Measurements from ENCODE around the gene LAMA2.

The LAMA2 gene

DNA sequence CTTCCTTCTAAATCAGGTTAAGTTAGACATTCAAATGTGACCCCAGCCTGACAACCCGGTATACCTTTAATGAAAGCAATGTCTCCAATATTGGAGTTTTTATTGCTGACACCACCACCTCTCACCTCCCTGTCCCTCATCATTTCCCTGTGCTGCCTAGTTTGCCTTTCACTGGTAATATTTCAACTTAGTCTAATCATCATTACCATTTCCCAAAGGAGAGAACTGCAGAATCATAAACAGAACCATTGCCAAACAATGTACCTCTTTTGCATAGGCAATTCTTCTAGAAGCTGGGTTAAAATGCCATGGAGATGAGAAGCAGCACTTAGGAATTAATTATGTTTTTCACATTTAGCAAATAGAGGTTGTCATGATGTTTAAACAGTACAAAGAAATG, 370.3 kb downstream of the LAMA2 start:
- Mint-ChIP-seq H3K4me3 (no peak overlapping the region), H3K27ac (no peak overlapping the region), H3K9me3 (no peaks in the 10 kb centered on the region), H3K4me1 (peaks cover 14% of the 10 kb centered on the region), H3K27me3 (peaks cover 14% of the 10 kb centered on the region), H3K36me3 (ENCODE audit: low read depth) (no peaks in the 10 kb centered on the region)
- DNase-seq, result no peak
- ATAC-seq, result no peak

DNA sequence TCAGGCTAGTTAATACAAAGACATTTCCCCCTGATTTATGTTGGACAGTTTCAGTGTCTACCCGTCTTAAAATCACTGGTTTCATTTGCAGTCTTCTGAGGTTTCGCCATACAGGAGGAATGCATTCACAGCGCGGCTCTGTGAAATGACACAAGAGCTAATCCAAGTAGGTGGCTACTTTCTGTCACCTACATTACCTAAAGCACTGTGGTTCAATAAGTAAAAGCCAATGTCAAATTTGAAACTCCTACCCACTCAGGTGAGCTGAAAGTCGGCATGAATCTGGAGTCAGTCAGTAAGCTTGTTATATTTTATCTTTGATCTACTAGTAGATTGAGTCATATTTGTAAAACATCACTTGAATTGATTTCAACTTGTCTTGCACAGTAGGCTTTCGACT, 370.8 kb downstream of the LAMA2 start:
- DNase-seq (no peak), ATAC-seq (no peak)
- no peak overlapping the region for H3K27ac Mint-ChIP-seq
- peaks cover 14% of the 10 kb centered on the region for H3K4me1 Mint-ChIP-seq
- H3K27me3 Mint-ChIP-seq, result peaks cover 12% of the 10 kb centered on the region
- no peaks in the 10 kb centered on the region for H3K36me3 Mint-ChIP-seq (ENCODE audit: low read depth)
- no peaks in the 10 kb centered on the region for H3K9me3 Mint-ChIP-seq
- H3K4me3 Mint-ChIP-seq, result no peak overlapping the region

DNA sequence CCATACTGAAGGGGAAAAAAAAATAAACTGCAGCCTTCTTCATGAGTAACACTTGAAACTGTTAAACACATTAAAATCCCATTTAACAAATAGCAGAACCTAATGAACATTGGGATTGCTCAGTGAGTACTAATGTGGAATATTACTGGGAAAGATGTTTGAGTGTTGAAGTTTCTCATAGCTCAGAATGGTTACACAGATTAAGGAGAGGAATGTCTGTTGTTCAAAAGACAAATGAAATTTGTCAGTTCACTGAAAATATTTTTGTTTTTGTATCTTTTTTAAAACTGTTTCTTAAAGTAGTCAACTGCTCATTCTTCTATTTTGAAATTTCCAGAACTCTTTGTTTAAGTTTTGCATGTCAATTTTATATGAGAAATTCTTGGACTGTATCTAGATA, 374.3 kb downstream of the LAMA2 start:
- no peaks in the 10 kb centered on the region for H3K36me3 Mint-ChIP-seq (ENCODE audit: low read depth)
- H3K27me3 Mint-ChIP-seq, result no peaks in the 10 kb centered on the region
- no peak overlapping the region for H3K27ac Mint-ChIP-seq
- H3K4me3 Mint-ChIP-seq, result no peak overlapping the region
- no peaks in the 10 kb centered on the region for H3K9me3 Mint-ChIP-seq
- peaks cover 10% of the 10 kb centered on the region for H3K4me1 Mint-ChIP-seq
- DNase-seq (no peak), ATAC-seq (no peak)

DNA sequence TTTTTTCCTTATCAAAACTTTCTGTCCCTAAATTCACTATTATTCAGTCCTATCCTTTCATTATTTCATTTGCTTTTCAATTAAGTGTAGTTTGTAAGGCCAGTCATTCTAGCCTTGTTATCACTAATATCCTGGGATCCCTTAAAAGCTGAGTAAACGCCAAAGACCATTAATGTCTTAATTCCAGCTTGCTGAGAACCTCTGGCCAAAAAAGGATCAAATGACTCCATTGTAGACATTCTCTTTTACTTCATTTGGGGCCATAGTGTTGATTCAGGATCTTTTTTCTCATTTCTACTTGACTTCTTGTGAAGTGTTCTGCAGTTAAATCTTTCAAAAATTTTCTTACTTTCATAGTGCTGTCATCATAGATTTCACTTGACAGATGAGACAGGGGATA, 379.7 kb downstream of the LAMA2 start:
- Mint-ChIP-seq H3K27ac (no peak overlapping the region), H3K9me3 (no peaks in the 10 kb centered on the region), H3K4me1 (no peaks in the 10 kb centered on the region), H3K27me3 (peaks cover 5% of the 10 kb centered on the region), H3K36me3 (ENCODE audit: low read depth) (no peaks in the 10 kb centered on the region), H3K4me3 (no peak overlapping the region)
- no peak for DNase-seq
- no peak for ATAC-seq

DNA sequence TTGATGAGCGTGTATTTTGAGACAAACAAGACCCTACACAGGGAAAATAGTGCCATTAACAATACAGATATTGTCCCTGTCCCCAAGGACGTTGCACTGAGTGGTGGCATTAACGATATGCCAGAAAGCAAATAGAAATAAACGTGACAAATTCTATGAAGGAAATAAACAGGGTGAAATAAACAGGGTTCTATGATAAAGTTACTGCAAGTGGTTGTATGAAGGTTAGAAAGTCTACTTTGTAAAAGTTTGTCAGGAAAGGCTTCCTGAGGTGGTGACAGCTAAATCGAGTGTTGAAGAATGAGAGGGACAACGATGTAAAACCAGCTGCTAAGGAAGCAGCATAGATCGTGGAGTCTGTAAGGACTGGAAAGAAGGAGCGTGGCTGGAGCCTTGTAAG, 380.2 kb downstream of the LAMA2 start:
- Mint-ChIP-seq H3K4me1 (no peaks in the 10 kb centered on the region), H3K9me3 (no peaks in the 10 kb centered on the region), H3K36me3 (ENCODE audit: low read depth) (no peaks in the 10 kb centered on the region), H3K27ac (no peak overlapping the region), H3K27me3 (peaks cover 9% of the 10 kb centered on the region), H3K4me3 (no peak overlapping the region)
- ATAC-seq, result no peak
- DNase-seq, result no peak

DNA sequence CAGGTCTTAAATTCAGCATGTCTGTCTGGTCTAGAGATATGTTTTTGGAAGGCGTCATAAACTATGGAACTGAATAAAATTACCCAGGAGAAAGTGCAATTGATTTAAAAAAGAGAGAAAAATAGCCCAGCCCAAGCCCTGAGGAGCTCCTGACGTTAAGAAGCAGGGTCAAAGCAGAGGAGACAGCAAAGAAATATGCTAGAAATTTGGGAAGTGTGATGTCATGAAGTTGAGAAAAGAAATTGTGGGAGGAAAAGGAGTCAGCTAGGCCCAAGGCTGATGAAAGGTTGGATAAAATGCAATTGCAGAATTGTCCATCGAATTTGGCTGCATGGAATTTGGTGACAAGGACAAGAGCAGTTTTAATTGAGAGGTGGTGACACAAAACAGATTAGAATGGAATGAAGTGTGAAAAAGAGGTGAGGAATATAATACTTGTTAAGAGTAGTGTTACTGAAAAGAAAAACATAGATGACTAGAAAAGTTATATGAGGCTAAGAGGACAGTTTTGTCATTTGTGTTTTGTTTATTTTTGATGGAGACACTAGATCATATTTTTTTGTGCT, 381.6 kb downstream of the LAMA2 start:
- no peak overlapping the region for H3K4me3 Mint-ChIP-seq
- H3K36me3 Mint-ChIP-seq (ENCODE audit: low read depth), result no peaks in the 10 kb centered on the region
- H3K9me3 Mint-ChIP-seq, result no peaks in the 10 kb centered on the region
- no peaks in the 10 kb centered on the region for H3K4me1 Mint-ChIP-seq
- H3K27me3 Mint-ChIP-seq, result peaks cover 10% of the 10 kb centered on the region
- H3K27ac Mint-ChIP-seq, result no peak overlapping the region
- ATAC-seq (no peak), DNase-seq (no peak)

DNA sequence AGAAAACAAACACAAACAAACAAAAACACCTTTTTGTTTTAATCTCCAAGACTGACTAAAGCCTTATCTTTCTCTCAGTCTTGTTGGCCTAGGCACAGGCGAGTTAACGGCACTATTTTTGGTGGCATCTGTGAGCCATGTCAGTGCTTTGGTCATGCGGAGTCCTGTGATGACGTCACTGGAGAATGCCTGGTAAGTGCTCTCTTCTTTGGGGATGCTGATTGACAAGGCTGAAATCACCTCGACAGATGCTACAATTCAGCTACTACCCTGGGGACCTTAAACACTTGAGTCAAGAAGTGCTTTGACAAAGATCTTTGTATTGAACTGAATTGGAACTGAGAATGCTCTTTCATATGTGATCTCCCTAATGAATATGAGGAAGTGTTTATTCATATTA, 384.1 kb downstream of the LAMA2 start:
- H3K27ac Mint-ChIP-seq, result no peak overlapping the region
- no peaks in the 10 kb centered on the region for H3K36me3 Mint-ChIP-seq (ENCODE audit: low read depth)

DNA sequence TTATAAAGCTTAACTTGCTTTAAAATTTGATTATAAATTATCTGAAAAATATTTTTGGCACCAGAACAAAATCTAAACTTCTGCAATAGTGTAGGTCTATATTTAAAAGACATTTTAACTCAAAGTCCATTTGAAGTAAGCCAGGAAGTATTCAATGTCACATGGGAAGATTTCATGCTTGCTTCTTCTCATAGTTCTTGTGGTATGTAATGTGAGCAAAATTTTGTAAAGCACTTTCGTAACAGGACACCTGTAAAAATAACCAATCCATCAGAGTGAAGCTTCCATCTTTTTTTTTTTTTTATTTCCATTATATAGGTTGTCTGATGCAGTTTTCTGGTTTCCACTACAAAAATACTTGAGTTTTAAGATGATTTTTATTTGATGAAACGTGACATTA, 386.1 kb downstream of the LAMA2 start:
- no peak for DNase-seq
- Mint-ChIP-seq H3K9me3 (no peaks in the 10 kb centered on the region), H3K4me1 (no peaks in the 10 kb centered on the region), H3K36me3 (ENCODE audit: low read depth) (no peaks in the 10 kb centered on the region), H3K27ac (no peak overlapping the region), H3K4me3 (no peak overlapping the region), H3K27me3 (peaks cover 10% of the 10 kb centered on the region)
- ATAC-seq, result no peak

More for the DNA sequence above, 384.1 kb downstream of the LAMA2 start:
- H3K9me3 Mint-ChIP-seq, result no peaks in the 10 kb centered on the region
- no peak for DNase-seq
- H3K27me3 Mint-ChIP-seq, result peaks cover 10% of the 10 kb centered on the region
- no peak overlapping the region for H3K4me3 Mint-ChIP-seq
- H3K4me1 Mint-ChIP-seq, result no peaks in the 10 kb centered on the region
- ATAC-seq, result no peak

DNA sequence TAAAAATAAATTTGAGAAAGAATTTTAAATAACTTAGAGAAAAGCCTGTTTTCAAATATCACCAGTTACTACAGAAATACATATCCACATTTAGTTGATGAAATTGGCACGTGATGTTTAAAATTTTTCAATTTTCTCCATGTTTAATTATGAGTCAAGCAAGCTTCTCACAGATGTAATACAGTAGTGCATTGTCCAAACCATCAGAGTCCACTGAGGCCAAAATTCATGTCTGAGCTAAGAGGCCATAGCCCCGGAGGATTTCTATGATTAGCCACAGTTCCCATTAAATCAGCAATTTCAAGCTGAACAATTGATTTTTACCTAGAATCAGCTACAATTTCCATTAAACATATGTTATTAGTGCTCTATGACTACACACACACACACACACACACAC, 387.0 kb downstream of the LAMA2 start:
- Mint-ChIP-seq H3K27ac (no peak overlapping the region), H3K4me1 (no peaks in the 10 kb centered on the region), H3K27me3 (peaks cover 10% of the 10 kb centered on the region)

DNA sequence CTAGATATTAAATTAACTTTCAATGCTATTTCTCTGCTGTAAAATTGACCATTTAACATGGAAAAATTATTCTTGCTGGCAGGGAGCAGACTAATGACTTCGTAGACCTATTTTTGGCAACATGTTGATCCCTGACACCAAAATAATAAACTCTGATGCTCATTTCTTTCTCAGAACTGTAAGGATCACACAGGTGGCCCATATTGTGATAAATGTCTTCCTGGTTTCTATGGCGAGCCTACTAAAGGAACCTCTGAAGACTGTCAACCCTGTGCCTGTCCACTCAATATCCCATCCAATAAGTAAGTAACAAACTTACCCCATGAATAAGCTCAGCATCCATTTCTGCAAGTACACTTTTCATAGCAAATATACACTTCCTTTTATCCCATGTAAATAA, 387.5 kb downstream of the LAMA2 start:
- no peak overlapping the region for H3K27ac Mint-ChIP-seq
- DNase-seq (no peak), ATAC-seq (no peak)
- H3K4me1 Mint-ChIP-seq, result no peaks in the 10 kb centered on the region
- H3K36me3 Mint-ChIP-seq (ENCODE audit: low read depth), result no peaks in the 10 kb centered on the region
- peaks cover 8% of the 10 kb centered on the region for H3K27me3 Mint-ChIP-seq
- no peak overlapping the region for H3K4me3 Mint-ChIP-seq
- H3K9me3 Mint-ChIP-seq, result no peaks in the 10 kb centered on the region

More for the DNA sequence above, 387.0 kb downstream of the LAMA2 start:
- no peak overlapping the region for H3K4me3 Mint-ChIP-seq
- no peaks in the 10 kb centered on the region for H3K9me3 Mint-ChIP-seq
- DNase-seq (no peak), ATAC-seq (no peak)
- no peaks in the 10 kb centered on the region for H3K36me3 Mint-ChIP-seq (ENCODE audit: low read depth)

DNA sequence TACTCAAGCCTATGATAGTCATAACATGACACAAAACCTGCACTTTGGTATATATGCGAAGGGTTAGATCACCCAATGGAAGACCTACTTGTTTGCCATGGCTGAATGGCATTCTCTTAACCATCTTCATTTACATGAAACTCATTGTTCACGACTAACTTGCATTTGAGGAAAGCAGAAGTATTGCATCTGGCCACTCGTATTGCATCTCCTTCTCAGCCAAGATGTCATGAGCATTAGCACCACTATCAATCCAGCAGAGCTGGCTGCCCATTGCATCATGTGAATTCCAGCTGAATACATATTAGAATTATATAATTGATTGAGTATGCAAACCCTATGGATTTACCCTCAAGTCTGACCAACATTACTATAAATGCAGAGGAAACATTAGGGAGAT, 390.2 kb downstream of the LAMA2 start:
- Mint-ChIP-seq H3K27me3 (peaks cover 3% of the 10 kb centered on the region), H3K9me3 (no peaks in the 10 kb centered on the region), H3K36me3 (ENCODE audit: low read depth) (no peaks in the 10 kb centered on the region), H3K27ac (no peak overlapping the region), H3K4me3 (no peak overlapping the region), H3K4me1 (no peaks in the 10 kb centered on the region)
- ATAC-seq, result no peak
- no peak for DNase-seq

DNA sequence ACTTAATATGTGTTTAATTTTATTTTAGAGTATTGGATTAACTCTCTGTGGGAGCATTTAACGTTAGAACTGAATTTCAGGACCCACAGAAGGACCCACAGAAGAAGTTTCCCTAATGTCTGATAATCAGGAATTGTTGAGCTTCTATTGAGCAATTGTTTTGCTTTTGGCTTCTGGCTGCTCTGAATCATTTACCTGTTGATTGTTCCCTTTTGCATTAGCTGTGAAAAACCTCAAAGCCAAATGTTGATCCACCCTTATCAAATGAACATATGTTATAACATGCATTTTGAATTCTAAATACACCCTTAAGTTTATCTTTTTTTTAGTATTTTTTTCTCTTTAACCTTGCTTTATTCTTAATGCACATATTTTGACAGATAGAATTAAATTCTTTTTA, 393.5 kb downstream of the LAMA2 start:
- no peaks in the 10 kb centered on the region for H3K36me3 Mint-ChIP-seq (ENCODE audit: low read depth)
- no peak for DNase-seq
- no peak overlapping the region for H3K27ac Mint-ChIP-seq
- peaks cover 13% of the 10 kb centered on the region for H3K4me1 Mint-ChIP-seq
- peaks cover 2% of the 10 kb centered on the region for H3K27me3 Mint-ChIP-seq
- H3K9me3 Mint-ChIP-seq, result no peaks in the 10 kb centered on the region
- ATAC-seq, result no peak
- no peak overlapping the region for H3K4me3 Mint-ChIP-seq

DNA sequence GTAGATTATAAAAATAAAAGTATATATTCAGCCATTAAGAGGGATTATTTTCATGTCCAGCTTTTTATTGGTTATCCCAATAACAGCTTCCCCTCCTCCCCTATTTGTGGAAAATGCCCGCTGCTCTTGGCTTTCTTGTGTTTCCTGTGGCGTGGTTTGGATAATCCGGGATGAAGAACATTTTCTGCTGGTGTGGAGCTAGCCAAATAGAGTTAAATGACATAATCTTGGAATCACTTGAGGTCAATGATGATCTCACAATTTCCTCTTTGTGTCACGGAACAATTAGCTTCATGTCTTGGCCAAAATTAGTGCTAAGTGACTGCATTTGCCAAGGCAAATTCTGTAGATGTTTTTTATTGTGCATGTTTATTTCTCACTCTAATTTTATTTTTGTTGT, 394.0 kb downstream of the LAMA2 start:
- Mint-ChIP-seq H3K9me3 (no peaks in the 10 kb centered on the region), H3K27ac (no peak overlapping the region), H3K4me1 (peaks cover 15% of the 10 kb centered on the region), H3K36me3 (ENCODE audit: low read depth) (no peaks in the 10 kb centered on the region), H3K4me3 (no peak overlapping the region), H3K27me3 (peaks cover 2% of the 10 kb centered on the region)
- ATAC-seq, result no peak
- DNase-seq, result no peak

DNA sequence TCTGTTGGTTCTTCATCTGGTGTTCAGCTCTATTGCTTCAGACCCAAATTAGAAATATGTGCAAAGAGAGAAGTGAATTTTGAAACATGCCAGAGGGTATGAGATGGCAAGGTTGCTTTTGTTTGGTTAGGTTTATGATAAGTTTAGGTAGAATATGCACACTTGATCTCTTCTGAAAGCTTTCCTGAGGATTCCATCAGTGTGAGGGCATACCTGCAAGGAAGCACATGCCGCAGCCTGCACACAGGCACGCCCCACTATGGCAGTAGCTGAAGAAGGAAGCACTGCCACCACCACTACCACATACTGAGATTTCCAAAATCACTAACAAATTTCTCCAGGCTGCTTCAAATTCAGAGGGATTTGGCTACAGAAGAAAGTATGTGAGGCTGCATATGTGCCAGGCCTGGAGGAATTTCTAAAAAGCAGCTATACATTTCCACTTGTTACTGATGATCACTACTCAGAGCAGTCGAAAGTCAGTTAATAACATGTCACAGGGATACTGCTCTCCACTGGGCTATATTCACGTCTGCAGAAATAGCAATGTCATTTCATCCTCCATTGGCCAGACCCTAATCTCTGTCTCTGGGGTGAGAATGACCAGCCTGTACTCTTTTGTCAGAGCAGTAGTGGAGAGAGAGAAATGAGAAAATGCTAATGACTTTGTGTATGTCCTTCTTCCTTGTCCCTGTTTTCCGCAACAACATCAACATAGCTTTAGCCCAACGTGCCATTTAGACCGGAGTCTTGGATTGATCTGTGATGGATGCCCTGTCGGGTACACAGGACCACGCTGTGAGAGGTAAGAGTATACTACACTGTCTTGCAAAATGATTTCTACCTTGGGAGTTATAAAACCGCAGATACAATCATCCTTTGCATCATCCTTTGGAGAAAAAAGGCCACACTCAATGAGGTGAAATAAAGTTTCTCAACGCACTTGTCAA, 396.7 kb downstream of the LAMA2 start:
- no peak for ATAC-seq
- DNase-seq, result no peak
- Mint-ChIP-seq H3K36me3 (ENCODE audit: low read depth) (no peaks in the 10 kb centered on the region), H3K27ac (no peak overlapping the region), H3K27me3 (peaks cover 2% of the 10 kb centered on the region), H3K4me3 (no peak overlapping the region), H3K9me3 (no peaks in the 10 kb centered on the region), H3K4me1 (peaks cover 17% of the 10 kb centered on the region)

DNA sequence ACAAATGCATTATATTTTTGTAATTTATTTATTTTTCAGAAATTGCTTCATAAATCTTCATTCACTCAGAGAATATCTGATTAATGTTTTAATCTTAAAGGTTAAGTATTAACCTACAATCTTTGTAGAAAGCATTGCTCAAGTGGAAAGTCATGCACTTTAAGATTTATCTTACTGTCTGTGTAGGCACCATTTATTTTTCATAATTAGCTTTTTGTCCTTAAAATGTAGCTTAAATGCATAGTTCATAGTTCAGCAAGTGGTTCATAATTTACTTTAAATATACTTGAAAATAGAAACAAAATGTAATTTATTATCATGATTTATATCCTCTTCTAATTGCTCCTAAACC, 397.3 kb downstream of the LAMA2 start:
- no peaks in the 10 kb centered on the region for H3K9me3 Mint-ChIP-seq
- no peak overlapping the region for H3K4me3 Mint-ChIP-seq
- ATAC-seq (no peak), DNase-seq (no peak)
- no peak overlapping the region for H3K27ac Mint-ChIP-seq
- peaks cover 2% of the 10 kb centered on the region for H3K27me3 Mint-ChIP-seq
- H3K36me3 Mint-ChIP-seq (ENCODE audit: low read depth), result no peaks in the 10 kb centered on the region
- peaks cover 17% of the 10 kb centered on the region for H3K4me1 Mint-ChIP-seq

Data from activated naive CD8-positive, alpha-beta T cell treated with anti-CD3 and anti-CD28 coated beads, Interleukin-2, amount 50 U/mL, for 24 hours (primary cell).